HG03439 (cell line): Measurements from ENCODE around the gene PEX6.
A peak's percentile ranks its signal among the peaks of the same experiment; 100 is the strongest.

ENCODE experiments used
- ATAC-seq: cut with Tn5 transposase; IDR thresholded peaks from one replicate; pipeline ENCODE4 v1.9.1; 2021; ENCODE audit warnings: mild to moderate bottlenecking, moderate library complexity; ENCODE audit not compliant: unreplicated experiment

The PEX6 gene

GRCh38 chr6:42938428-42938796 is 40.6 kb downstream of the PEX6 start:
- ATAC-seq: no peak

- ATAC-seq: no peak
These were observed 41.2 kb downstream of the PEX6 start for GRCh38 chr6:42937548-42938427.

GRCh38 chr6:42936398-42936797 is 42.6 kb downstream of the PEX6 start:
- ATAC-seq: no peak

- ATAC-seq: no peak
These were observed 43.7 kb downstream of the PEX6 start for GRCh38 chr6:42935322-42935721.

GRCh38 chr6:42933205-42933604 is 45.8 kb downstream of the PEX6 start:
- ATAC-seq: no peak

GRCh38 chr6:42932412-42932811 is 46.6 kb downstream of the PEX6 start:
- ATAC-seq: no peak

- ATAC-seq: peak; percentile 44
These were observed 49.1 kb downstream of the PEX6 start for GRCh38 chr6:42929821-42930360.

- peak; percentile 76 for ATAC-seq
These were observed 49.8 kb downstream of the PEX6 start, which contains the start of gene CNPY3 for GRCh38 chr6:42928986-42929820. TSS of gene CNPY3 (plus strand) at chr6:42929480. CDS start at chr6:42929571, 91 bp downstream.

- ATAC-seq: no peak
These were observed 53.6 kb downstream of the PEX6 start for GRCh38 chr6:42925248-42925857.

- ATAC-seq: no peak
These were observed 55.3 kb downstream of the PEX6 start for GRCh38 chr6:42923666-42924065.

- no peak for ATAC-seq
These were observed 57.2 kb downstream of the PEX6 start for GRCh38 chr6:42921801-42922200.

- no peak for ATAC-seq
These were observed 62.7 kb downstream of the PEX6 start for GRCh38 chr6:42916288-42916687.

GRCh38 chr6:42915732-42916131 is 63.2 kb downstream of the PEX6 start, which contains the start of gene PTCRA:
TSS of gene PTCRA (plus strand) at chr6:42916053. CDS start at chr6:42916070, 17 bp downstream.
- ATAC-seq: no peak

GRCh38 chr6:42914546-42914945 is 64.4 kb downstream of the PEX6 start:
- no peak for ATAC-seq
